ENCODE measurements around the gene RAD9B.

- no peak for TF ChIP-seq TP53 (CRISPR knock-in tag; IDR thresholded peaks at IDR 0.05)
- TF ChIP-seq CHD2 (IDR thresholded peaks at IDR 0.05; ENCODE audit: low read length, partially characterized antibody) = no peak
- TF ChIP-seq CTCF (IDR thresholded peaks at IDR 0.05) = no peak
- no peak for TF ChIP-seq CBX8 (IDR thresholded peaks at IDR 0.05)
- TF ChIP-seq HDAC2 (IDR thresholded peaks at IDR 0.05) = no peak
- TF ChIP-seq POLR2A (IDR thresholded peaks at IDR 0.05; ENCODE audit: low read length) = no peak
- no peak for TF ChIP-seq REST (IDR thresholded peaks at IDR 0.05)
- no peak for TF ChIP-seq MAX (IDR thresholded peaks at IDR 0.05)
- no peak for TF ChIP-seq MAFK (IDR thresholded peaks at IDR 0.05; ENCODE audit: partially characterized antibody)
- TF ChIP-seq SMC3 (IDR thresholded peaks at IDR 0.05) = no peak
- no peak for TF ChIP-seq SREBF2 (IDR thresholded peaks at IDR 0.05)
- TF ChIP-seq RARB (CRISPR knock-in tag; IDR thresholded peaks at IDR 0.05) = no peak
Measured at GRCh38 chr12:110546339-110546738, 44.2 kb downstream of the RAD9B start.
